Vagina (tissue), 2 donors: ENCODE data around the gene S100A9.

Experiments
- CTCF ChIP-seq, 3 experiments: fragments of 450-650 bp in 2 of 3; fragments of 200-600 bp in 1 of 3; sonication (generic) in 1 of 3; IDR thresholded peaks; one replicate each; pipeline ENCODE4 v1.5.1; 2017 to 2019; ENCODE audit warnings: antibody characterized with exemption in 3 of 3, mild to moderate bottlenecking in 2 of 3, moderate library complexity in 2 of 3
- POLR2A ChIP-seq, 2 donors: fragments of 450-650 bp; IDR thresholded peaks; one replicate each; pipeline ENCODE4 v1.6.1; 2017; ENCODE audit warnings: antibody characterized with exemption in 2 of 2, mild to moderate bottlenecking in 2 of 2, moderate library complexity in 2 of 2
- POLR2AphosphoS5 ChIP-seq, 2 donors: sonication (generic); formaldehyde crosslinking; IDR thresholded peaks; one replicate each; pipeline ENCODE4 v1.9.0; 2017; ENCODE audit warnings: antibody characterized with exemption in 2 of 2, mild to moderate bottlenecking in 2 of 2, low read depth in 1 of 2; ENCODE audit not compliant: insufficient read depth in 1 of 2

GRCh38 chr1:153337980-153338853 lies 19.4 kb upstream of the S100A9 start:
- TF ChIP-seq POLR2A (IDR thresholded peaks at IDR 0.05) = no peak
- TF ChIP-seq CTCF (IDR thresholded peaks at IDR 0.05) = no peak
- TF ChIP-seq POLR2AphosphoS5 (IDR thresholded peaks at IDR 0.05; ENCODE audit: insufficient read depth in 1 of 2, low read depth in 1 of 2) = no peak
